Peyer's patch (tissue), 4 donors: ENCODE measurements around the gene NKTR.

Experiments used
- CTCF ChIP-seq, 6 experiments: fragments of 450-650 bp in 4 of 6; fragments of 200-600 bp in 2 of 6; sonication (generic) in 1 of 6; IDR thresholded peaks; one replicate each; pipeline ENCODE4 v1.5.1; 2017 to 2019; ENCODE audit warnings: antibody characterized with exemption in 6 of 6, mild to moderate bottlenecking in 3 of 6, moderate library complexity in 1 of 6
- POLR2A ChIP-seq, 2 donors: fragments of 450-650 bp; IDR thresholded peaks; one replicate each; pipeline ENCODE4 v1.5.1; 2017; ENCODE audit warnings: antibody characterized with exemption in 2 of 2, mild to moderate bottlenecking in 2 of 2, moderate library complexity in 2 of 2

DNA sequence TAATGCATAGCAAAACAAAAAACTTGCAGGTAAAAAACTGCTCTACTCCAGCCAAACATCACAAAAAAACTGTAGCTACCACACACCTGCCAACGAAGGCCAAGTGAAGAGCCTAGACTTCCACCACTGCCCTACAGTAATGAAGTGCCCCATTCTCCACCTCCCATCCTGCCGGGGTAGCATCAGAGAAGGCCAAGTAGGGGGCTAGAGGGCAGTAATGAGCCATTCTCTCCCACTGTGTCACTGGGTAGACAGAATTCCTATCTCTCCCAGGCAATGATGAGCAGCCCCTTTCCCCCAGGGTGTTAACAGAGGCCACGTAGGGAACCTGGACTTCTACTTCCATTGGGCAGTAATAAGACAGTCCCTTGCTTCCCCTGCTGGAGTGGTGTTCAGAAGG lies 28.2 kb upstream of the NKTR start:
- TF ChIP-seq POLR2A (IDR thresholded peaks at IDR 0.05): no peak
- peak in 4 of 6 experiments; percentile 26 to 44 (median 32) for TF ChIP-seq CTCF (IDR thresholded peaks at IDR 0.05)
